Body of pancreas (tissue), 4 donors: ENCODE results near the gene SEMA4D.

Experiments
- POLR2A ChIP-seq, 3 donors: fragments of 450-650 bp; IDR thresholded peaks; one replicate each; pipeline ENCODE4 v1.6.1; 2016; ENCODE audit warnings: antibody characterized with exemption in 3 of 3, mild to moderate bottlenecking in 2 of 3
- TF ChIP-seq, protein P1 (sequence below), 7 experiments: fragments of 450-650 bp in 4 of 7; fragments of 200-600 bp in 3 of 7; sonication (generic) in 3 of 7; IDR thresholded peaks; one replicate each; pipeline ENCODE4 v1.5.1; 2016 to 2019; ENCODE audit warnings: antibody characterized with exemption in 7 of 7

DNA sequence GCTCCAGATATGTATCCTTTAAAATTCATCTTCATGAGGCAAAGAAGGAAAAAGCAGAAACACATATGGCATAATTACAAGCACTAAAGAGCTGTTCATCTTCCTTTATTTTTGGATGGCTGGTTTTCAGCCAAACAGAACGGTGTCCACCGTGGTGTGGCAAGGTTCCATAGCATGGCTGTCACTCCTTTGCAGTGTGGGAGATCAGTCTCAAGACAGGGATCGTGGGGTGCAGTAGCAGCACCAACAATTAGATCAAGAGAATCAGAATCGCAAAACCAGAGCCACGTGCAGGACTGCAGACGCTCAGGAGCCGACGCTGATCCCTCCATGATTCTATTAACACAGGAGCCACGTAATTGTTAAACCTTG lies 79.5 kb downstream of the SEMA4D start:
- TF ChIP-seq, protein P1, sequence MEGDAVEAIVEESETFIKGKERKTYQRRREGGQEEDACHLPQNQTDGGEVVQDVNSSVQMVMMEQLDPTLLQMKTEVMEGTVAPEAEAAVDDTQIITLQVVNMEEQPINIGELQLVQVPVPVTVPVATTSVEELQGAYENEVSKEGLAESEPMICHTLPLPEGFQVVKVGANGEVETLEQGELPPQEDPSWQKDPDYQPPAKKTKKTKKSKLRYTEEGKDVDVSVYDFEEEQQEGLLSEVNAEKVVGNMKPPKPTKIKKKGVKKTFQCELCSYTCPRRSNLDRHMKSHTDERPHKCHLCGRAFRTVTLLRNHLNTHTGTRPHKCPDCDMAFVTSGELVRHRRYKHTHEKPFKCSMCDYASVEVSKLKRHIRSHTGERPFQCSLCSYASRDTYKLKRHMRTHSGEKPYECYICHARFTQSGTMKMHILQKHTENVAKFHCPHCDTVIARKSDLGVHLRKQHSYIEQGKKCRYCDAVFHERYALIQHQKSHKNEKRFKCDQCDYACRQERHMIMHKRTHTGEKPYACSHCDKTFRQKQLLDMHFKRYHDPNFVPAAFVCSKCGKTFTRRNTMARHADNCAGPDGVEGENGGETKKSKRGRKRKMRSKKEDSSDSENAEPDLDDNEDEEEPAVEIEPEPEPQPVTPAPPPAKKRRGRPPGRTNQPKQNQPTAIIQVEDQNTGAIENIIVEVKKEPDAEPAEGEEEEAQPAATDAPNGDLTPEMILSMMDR (IDR thresholded peaks at IDR 0.05), result no peak
- no peak for TF ChIP-seq POLR2A (IDR thresholded peaks at IDR 0.05)
